Measurements from ENCODE around the gene NTRK3.
"Not testable (repeated sequence)": the region's sequence is repeated elsewhere in the genome, so short reads cannot be mapped to it uniquely, and the experiment has no call there.

NTRK3 gene

DNA sequence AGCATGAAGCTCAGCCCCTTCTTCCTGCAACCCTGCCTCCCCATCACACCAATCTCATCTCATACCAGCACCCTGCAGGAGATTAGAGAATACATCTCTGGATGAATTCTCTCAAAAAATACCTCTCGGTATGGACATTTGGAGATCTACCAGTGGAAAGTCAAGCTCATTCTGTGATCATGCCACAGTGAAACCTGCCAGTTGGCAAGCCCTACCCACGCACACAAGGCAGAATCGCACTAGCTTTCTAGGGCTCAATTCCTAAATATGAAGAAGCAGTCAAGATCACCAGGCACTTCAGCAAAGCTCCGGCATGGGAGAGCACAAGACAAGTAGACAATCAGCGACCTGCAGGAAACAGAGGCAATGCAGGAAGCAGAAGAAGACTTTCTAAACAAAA is 221.2 kb downstream of the NTRK3 start:
- Mint-ChIP-seq H3K4me1 (no peaks in the 10 kb centered on the region), H3K27me3 (peaks cover 20% of the 10 kb centered on the region), H3K27ac (no peak overlapping the region), H3K9me3 (no peaks in the 10 kb centered on the region), H3K4me3 (no peak overlapping the region), H3K36me3 (no peaks in the 10 kb centered on the region)
- no peak for DNase-seq
- CTCF ChIA-PET, result no interaction called here

DNA sequence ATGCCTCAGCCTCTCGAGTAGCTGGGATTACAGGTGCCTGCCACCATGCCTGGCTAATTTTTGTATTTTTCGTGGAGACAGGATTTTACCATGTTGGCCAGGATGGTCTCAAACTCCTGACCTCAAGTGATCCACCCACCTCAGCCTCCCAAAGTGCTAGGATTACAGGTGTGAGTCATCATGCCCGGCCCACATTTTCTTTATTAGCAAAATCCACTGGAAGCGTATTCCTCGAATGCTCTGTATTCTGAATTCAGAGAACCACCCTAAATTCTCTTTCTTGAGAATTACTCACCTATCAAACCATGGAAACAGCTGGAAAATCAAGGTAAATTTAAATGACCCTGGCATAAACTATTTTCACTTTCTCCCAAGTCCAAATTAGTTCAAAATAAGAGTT is 223.1 kb downstream of the NTRK3 start:
- H3K36me3 Mint-ChIP-seq, CTCF ChIA-PET, H3K4me1 Mint-ChIP-seq, H3K9me3 Mint-ChIP-seq, H3K4me3 Mint-ChIP-seq, DNase-seq, H3K27ac Mint-ChIP-seq: not testable (repeated sequence)
- peaks cover 20% of the 10 kb centered on the region for H3K27me3 Mint-ChIP-seq

DNA sequence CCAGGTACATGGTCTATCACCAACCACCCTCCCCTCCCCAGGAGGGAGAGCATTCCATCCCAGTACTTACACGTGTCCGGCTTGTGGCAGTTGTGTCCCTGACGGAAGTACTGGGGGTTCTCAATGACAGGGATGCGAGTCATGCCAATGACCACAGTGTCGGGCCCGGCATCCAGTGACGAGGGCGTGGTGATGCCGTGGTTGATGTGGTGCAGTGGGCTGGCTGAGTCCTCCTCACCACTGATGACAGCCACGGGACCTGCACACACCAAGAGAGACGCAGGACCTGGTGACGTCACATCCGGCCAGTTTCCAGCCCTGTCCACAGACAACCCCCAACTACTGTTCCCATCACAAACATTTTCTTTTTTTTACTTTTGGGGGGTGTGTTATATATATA is 223.8 kb downstream of the NTRK3 start:
- no peak for DNase-seq
- Mint-ChIP-seq H3K9me3 (no peaks in the 10 kb centered on the region), H3K36me3 (no peaks in the 10 kb centered on the region), H3K4me1 (no peaks in the 10 kb centered on the region), H3K27me3 (peaks cover 16% of the 10 kb centered on the region), H3K4me3 (no peak overlapping the region), H3K27ac (no peak overlapping the region)
- CTCF ChIA-PET, result no interaction called here

DNA sequence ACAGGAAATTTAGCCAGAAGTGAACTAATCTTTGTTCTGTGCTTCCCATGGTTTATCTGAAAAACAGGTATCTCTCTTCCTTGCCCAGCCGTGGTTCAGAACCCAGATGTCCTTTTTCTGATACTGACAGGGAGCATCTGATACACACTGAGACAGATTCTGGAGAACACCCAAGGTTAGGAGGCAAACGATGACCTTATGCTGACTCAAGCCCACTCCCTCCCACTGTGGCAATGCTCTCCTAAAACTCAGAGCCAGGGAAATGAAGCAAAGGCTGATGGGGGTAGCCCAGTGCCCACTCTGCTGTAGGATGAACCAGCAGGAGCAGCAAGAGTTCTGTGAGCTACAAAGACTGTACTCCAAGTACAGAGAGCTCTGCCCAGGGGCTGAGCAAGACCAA is 225.1 kb downstream of the NTRK3 start:
- no peak overlapping the region for H3K4me3 Mint-ChIP-seq
- no peaks in the 10 kb centered on the region for H3K4me1 Mint-ChIP-seq
- no peak for DNase-seq
- CTCF ChIA-PET, result no interaction called here
- no peaks in the 10 kb centered on the region for H3K36me3 Mint-ChIP-seq
- peaks cover 9% of the 10 kb centered on the region for H3K27me3 Mint-ChIP-seq
- H3K9me3 Mint-ChIP-seq, result no peaks in the 10 kb centered on the region
- no peak overlapping the region for H3K27ac Mint-ChIP-seq

DNA sequence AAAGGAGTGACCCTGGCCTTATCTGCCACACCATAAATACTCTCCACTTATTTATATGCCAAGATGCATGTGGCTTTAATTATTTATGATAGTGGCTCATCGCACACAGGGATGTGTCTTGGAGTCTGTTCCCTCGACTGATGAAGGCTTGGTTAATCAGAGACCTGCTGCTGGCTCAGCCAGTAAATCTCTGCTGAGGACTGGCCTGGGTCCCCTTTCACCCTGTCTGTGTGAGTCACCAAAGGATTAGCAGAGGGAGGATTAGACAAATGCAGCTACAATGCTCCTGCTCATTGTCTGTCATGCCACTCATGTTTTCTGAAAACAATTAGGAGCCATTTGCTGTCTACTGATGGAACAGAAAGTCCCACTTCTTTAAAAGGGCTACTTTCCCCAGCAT is 226.8 kb downstream of the NTRK3 start:
- Mint-ChIP-seq H3K27me3 (peaks cover under 1% of the 10 kb centered on the region), H3K27ac (no peak overlapping the region), H3K4me1 (no peaks in the 10 kb centered on the region), H3K4me3 (no peak overlapping the region), H3K9me3 (no peaks in the 10 kb centered on the region), H3K36me3 (no peaks in the 10 kb centered on the region)
- CTCF ChIA-PET, result no interaction called here
- DNase-seq, result no peak

DNA sequence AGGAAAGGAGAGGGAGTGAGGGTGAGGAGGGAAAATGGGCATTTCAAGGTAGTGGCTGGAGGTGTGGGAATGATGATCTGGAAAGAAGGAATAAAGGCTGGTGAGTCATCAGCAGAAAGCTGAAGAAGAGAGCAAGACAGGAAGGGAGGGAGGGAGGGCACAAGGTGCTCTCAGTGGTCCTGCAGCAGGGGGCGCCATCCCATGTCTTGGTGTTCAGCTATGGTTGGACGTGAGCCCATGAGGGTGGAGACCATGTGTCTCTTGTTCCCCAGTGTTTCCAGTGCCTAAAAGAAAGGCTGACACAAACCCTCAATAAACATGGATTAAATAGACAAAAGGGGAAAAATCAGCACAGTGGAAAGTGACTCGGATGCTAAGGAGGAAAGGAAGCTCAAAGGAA is 228.5 kb downstream of the NTRK3 start:
- Mint-ChIP-seq H3K4me1 (no peaks in the 10 kb centered on the region), H3K36me3 (no peaks in the 10 kb centered on the region), H3K4me3 (no peak overlapping the region), H3K9me3 (no peaks in the 10 kb centered on the region), H3K27ac (no peak overlapping the region), H3K27me3 (no peaks in the 10 kb centered on the region)
- CTCF ChIA-PET, result interaction anchor here (1.1 kb wide), 1 partner anchor 30 kb away, joined by 3 read pairs; no protein-coding TSS in a partner anchor
- DNase-seq, result no peak

DNA sequence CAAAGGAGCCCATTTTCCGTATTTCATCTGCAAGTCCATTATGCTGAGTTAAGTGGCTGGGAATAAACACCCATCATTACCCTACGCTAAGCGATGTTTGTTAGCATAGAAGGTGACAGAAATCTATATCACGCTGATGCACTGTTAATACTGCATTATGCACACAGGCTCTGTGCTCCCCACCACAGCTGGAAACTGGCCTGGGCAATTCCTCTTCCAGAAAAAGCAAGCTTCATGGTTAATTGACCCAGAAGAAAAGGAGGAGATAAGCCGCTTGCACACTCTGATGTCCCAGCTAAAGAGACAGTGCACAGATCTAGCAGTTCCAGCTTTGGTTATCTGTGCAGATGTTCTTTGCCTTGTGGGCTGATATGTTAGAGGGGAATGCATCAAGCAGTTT is 232.6 kb downstream of the NTRK3 start:
- no peak overlapping the region for H3K27ac Mint-ChIP-seq
- H3K4me3 Mint-ChIP-seq, result no peak overlapping the region
- H3K36me3 Mint-ChIP-seq, result no peaks in the 10 kb centered on the region
- DNase-seq, result no peak
- CTCF ChIA-PET, result no interaction called here
- H3K4me1 Mint-ChIP-seq, result no peaks in the 10 kb centered on the region
- no peaks in the 10 kb centered on the region for H3K9me3 Mint-ChIP-seq
- no peaks in the 10 kb centered on the region for H3K27me3 Mint-ChIP-seq

DNA sequence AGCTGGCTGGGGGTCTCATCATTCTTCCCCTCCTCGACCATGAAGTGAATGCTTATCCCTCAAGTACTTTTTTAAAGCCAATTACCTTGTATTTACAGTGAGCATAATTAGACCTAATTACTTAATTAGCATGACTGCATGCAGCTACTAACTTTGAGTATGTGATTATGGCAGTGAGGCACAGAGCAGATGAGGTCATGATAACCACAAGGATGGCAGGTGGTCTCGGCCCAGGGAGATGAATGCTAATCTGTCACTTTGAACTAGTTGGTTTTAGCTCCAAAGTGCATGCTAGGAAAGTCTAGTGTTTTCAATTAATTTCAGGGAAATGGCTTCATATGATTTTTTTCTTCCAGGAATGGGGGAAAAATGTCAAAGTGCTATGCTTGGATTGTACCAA is 233.8 kb downstream of the NTRK3 start:
- Mint-ChIP-seq H3K27me3 (no peaks in the 10 kb centered on the region), H3K27ac (no peak overlapping the region), H3K4me1 (no peaks in the 10 kb centered on the region), H3K36me3 (no peaks in the 10 kb centered on the region), H3K9me3 (no peaks in the 10 kb centered on the region), H3K4me3 (no peak overlapping the region)
- CTCF ChIA-PET, result no interaction called here
- no peak for DNase-seq

DNA sequence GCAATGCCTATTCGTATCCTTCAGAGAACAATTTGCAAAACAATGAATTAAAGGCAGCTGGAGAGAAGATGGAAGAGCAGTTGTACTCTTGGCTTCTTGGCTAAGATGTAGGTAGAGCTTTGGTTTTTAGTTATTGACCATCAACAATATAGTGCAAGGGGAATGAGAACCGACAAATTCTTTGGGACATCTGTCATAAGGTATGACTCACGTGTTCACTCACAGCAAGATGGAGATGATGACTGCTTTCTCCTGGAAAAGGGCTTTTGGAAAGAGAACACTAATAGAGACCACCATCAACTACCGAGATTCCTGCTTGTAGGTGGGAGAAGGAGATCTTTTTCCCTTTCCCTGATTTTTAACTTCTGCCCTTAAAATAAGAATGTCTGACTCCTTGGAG is 234.9 kb downstream of the NTRK3 start:
- no peaks in the 10 kb centered on the region for H3K4me1 Mint-ChIP-seq
- no peak overlapping the region for H3K4me3 Mint-ChIP-seq
- H3K27me3 Mint-ChIP-seq, result no peaks in the 10 kb centered on the region
- no peak overlapping the region for H3K27ac Mint-ChIP-seq
- CTCF ChIA-PET, result no interaction called here
- no peaks in the 10 kb centered on the region for H3K36me3 Mint-ChIP-seq
- DNase-seq, result no peak
- no peaks in the 10 kb centered on the region for H3K9me3 Mint-ChIP-seq

DNA sequence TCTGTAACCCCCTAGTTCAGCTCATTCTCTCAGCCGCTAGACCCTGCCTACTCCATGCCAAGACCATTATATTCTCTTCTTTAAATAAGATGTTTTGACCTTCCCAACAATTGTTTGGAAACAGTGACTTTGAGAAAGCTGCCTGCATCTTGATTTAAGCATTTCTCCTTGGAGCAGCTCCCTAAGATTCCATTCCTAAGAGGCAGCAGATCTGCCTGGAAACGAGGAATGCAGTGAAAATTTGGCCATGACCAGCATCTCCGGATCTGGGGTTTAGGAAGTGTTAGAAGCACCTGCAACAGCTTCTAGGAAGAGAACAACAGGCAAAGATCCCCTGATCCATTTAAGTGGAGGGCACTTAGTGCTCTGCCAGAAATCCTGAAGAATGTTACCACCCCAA is 235.7 kb downstream of the NTRK3 start:
- no peak for DNase-seq
- CTCF ChIA-PET, result no interaction called here
- Mint-ChIP-seq H3K27ac (no peak overlapping the region), H3K4me3 (no peak overlapping the region), H3K9me3 (no peaks in the 10 kb centered on the region), H3K27me3 (no peaks in the 10 kb centered on the region), H3K36me3 (no peaks in the 10 kb centered on the region), H3K4me1 (no peaks in the 10 kb centered on the region)

DNA sequence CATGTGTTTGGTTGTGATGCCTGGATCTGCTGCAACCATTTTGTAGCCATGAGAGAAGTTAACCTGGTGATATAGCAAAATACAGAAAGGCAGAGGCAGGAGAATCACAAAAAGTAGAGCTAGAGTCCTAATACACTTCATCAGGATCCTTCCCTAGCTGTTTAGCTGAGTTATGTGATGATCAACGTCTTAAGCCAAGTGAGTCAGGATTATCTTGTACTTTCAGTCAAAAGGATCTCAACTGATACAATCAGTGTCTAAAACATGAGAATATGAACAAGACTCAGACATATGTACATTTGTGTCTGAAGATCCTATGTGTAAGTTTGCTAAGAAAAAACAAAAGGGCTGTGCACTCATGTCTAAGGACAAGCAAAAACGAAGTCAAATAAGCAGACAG is 236.9 kb downstream of the NTRK3 start:
- H3K9me3 Mint-ChIP-seq, result no peaks in the 10 kb centered on the region
- H3K4me3 Mint-ChIP-seq, result no peak overlapping the region
- no peak for DNase-seq
- no peaks in the 10 kb centered on the region for H3K36me3 Mint-ChIP-seq
- CTCF ChIA-PET, result interaction anchor here (0.7 kb wide), 1 partner anchor 141 kb away, joined by 3 read pairs; no protein-coding TSS in a partner anchor
- H3K4me1 Mint-ChIP-seq, result no peaks in the 10 kb centered on the region
- H3K27ac Mint-ChIP-seq, result no peak overlapping the region
- no peaks in the 10 kb centered on the region for H3K27me3 Mint-ChIP-seq

DNA sequence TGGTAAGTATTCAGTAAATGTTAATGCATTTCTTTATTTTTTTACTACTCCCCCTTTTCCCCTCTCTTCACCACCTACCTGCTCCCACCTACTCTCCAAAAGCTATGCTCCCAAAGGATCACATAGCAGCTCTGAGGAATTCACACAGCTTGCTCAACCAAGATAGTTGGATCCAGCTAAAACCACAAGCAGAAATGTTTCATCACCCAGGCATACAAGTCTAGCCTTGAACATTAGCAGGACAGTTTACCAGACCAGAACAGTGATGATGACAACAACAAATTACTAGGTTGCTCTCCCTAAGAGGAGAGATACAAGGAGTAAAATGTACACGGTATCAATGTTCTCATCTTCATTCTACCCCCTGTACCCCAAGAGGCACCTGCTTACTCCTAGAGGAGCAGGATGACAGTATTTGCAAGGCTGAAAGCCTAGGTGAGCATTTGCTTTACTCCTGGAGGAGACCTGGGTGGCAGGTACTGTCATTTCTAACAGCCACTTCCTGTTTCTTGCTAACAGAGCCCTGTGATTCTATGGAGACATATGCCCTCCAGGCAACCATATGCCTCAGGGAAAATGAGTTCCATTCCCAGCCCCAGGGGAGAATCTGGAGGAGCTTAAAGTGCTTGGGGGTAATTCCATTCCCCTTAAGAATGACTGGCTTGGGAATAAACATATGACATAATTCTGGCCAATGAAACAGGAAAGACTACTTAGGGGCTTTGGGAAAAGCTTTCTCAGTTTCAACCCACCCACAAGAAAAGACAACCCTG is 237.5 kb downstream of the NTRK3 start:
- CTCF ChIA-PET, result interaction anchor here (0.7 kb wide), 1 partner anchor 142 kb away, joined by 3 read pairs; no protein-coding TSS in a partner anchor
- DNase-seq, result no peak
- no peaks in the 10 kb centered on the region for H3K36me3 Mint-ChIP-seq
- no peak overlapping the region for H3K4me3 Mint-ChIP-seq
- H3K4me1 Mint-ChIP-seq, result no peaks in the 10 kb centered on the region
- no peaks in the 10 kb centered on the region for H3K9me3 Mint-ChIP-seq
- H3K27me3 Mint-ChIP-seq, result no peaks in the 10 kb centered on the region
- no peak overlapping the region for H3K27ac Mint-ChIP-seq

DNA sequence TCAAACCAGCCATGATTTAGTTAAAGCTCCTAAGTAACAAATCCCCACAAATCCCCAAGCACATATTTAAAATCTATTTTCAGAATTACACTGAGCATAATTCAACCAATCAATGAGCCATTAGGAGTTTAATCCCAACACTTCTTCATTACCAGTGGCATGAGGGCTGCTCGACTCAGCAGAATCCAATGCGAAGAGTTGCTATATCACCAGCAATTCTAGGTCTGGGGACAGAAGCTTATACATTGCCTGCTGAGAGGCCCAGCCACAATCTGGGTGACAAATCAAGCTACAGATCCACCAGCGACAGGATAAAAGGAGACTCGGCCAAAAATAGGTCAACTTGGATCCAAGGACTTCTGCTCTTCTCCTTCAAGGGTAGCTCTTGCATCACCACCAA is 238.8 kb downstream of the NTRK3 start:
- DNase-seq, result no peak
- Mint-ChIP-seq H3K36me3 (no peaks in the 10 kb centered on the region), H3K27me3 (no peaks in the 10 kb centered on the region), H3K4me3 (no peak overlapping the region), H3K9me3 (no peaks in the 10 kb centered on the region), H3K27ac (no peak overlapping the region), H3K4me1 (no peaks in the 10 kb centered on the region)
- CTCF ChIA-PET, result no interaction called here

DNA sequence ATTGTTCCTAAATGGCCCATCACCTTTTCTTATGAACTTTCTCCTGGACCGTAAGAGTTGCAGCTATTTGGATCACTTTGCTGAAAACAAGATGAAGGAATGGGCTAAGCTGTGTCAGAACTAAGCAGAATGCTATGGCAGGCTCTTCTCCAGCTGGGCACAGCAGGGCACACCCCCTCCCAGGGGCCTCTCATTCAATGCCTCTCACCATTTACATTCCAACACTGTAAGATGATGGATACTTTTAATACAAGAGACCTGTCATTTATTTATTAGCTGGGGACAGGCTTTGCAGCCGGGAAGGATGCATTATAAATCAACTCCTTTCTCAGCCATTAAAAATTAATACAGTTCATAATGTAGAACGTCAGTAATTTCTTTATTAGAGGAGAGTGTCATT is 240.1 kb downstream of the NTRK3 start:
- CTCF ChIA-PET, result no interaction called here
- Mint-ChIP-seq H3K4me3 (no peak overlapping the region), H3K9me3 (no peaks in the 10 kb centered on the region), H3K27me3 (no peaks in the 10 kb centered on the region), H3K36me3 (no peaks in the 10 kb centered on the region), H3K27ac (no peak overlapping the region), H3K4me1 (no peaks in the 10 kb centered on the region)
- DNase-seq, result no peak

DNA sequence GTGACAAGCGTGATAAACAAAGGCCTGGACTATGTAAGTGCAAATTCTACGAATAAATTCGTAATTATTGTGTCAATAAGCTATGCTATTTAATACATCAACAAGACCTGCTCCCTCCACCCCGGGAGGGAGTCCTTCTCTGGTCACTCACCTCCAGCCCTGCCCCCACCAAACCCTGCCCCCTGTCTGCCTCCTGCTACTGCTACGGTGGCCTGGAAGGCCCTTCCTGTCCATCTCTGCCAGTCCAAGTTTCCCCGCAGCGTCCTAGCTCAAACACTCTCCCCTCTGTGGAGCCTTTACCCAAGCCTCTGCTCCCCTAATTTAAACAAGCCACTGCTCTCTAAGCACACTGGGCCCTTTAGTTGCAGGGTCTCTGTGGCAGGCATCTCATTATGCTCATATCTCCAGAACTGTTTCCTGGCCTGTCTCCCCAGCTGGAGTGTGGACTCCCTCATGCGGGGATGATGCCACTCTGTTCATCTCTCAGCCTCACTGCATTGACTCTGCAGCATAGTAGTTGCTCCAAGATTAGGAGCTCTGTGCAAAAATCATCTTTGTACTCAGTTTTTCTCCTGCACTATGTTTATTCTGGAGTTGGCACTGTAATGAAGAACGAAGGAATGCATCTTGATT is 241.2 kb downstream of the NTRK3 start:
- no peaks in the 10 kb centered on the region for H3K4me1 Mint-ChIP-seq
- no peaks in the 10 kb centered on the region for H3K27me3 Mint-ChIP-seq
- no peak overlapping the region for H3K27ac Mint-ChIP-seq
- no peak overlapping the region for H3K4me3 Mint-ChIP-seq
- DNase-seq, result no peak
- no peaks in the 10 kb centered on the region for H3K36me3 Mint-ChIP-seq
- CTCF ChIA-PET, result no interaction called here
- H3K9me3 Mint-ChIP-seq, result no peaks in the 10 kb centered on the region
